ENCODE data around the gene ZFAND2B.
"Not testable (repeated sequence)": the region's sequence is repeated elsewhere in the genome, so short reads cannot be mapped to it uniquely, and the experiment has no call there.

Gene ZFAND2B

DNA sequence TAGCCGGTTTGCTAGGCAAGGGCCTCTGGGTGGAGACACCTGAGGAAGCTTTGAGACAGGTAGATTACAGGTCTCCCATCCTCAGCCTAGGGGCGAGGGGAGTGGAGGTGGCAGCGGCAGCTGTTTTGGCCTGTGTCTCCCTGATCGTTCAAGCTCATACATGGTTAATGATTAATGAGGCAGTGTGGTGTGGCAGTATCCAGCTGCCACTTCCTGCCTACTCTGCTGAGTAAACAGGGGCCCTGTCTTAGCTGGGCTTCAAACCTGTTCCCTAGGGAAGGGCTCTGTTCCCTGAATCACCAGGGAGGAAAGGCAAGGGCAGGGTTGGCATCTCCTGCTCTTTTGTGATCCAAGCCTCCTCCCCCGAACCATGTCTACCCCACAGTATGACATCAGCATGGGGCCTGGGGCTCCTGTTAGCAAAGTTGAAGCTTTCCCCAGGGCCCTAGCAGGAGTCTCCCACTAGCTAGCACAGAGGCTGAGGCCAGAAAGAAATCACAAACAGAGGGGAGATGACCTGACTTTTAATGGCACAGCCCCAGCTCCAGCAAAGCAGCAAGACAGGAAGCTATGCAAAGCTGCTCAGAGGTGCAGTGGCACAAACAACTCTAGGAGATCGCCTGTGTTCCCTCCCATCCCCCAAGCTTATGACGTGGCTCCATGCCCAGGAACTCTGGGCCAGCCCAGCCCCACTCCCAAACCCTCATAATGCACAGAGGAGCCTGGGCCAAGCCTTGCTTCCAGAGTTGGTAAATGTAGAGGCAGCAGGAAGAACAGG is 42.8 kb downstream of the ZFAND2B start:
- no peak for DNase-seq (ENCODE audit: insufficient read length, low spot score)
- no peak for FAIRE-seq

DNA sequence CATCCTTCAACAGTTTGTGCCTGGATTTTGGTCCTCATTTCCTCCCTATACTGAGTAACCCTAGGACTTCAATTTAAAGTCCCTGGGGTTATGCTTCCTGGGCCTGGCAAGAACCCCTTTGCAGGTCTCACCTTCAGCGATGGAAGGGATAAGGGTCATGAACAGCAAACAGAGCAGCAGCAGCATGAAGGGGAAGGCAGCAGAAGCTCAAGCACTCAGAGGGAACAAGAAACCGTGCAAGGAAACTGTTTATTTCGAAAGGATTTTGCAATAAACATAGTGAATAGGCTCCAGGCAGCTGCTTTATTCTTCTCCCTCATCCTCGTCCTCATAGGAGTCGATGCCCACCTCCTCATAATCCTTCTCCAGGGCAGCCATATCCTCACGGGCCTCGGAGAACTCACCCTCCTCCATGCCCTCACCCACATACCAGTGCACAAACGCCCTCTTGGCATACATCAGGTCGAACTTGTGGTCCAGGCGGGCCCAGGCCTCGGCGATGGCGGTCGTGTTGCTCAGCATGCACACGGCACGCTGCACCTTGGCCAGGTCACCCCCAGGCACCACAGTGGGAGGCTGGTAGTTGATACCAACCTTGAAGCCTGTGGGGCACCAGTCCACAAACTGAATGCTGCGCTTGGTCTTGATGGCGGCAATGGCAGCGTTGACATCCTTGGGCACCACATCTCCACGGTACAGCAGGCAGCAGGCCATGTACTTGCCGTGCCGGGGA is 43.6 kb downstream of the ZFAND2B start:
- DNase-seq (ENCODE audit: insufficient read length, low spot score) (no peak), FAIRE-seq (no peak)

DNA sequence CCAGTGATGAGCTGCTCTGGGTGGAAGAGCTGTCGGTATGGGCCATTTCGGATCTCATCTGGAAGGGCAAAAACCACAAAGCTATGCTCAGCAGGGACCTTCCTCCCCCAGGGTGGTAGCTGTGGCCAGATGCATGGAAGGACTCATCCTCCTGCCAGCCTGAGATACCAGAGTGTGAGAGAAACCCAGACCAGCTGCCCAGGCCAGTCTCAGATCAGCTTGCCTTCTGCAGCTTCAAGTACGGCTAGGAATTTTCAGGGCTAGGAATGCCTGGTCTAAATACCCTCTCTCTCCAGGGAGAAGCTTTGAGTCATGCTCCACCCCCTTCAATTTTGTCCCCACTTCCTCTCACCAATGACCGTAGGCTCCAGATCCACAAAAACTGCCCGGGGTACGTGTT is 45.1 kb downstream of the ZFAND2B start:
- no peak for FAIRE-seq
- no peak for DNase-seq (ENCODE audit: insufficient read length, low spot score)

DNA sequence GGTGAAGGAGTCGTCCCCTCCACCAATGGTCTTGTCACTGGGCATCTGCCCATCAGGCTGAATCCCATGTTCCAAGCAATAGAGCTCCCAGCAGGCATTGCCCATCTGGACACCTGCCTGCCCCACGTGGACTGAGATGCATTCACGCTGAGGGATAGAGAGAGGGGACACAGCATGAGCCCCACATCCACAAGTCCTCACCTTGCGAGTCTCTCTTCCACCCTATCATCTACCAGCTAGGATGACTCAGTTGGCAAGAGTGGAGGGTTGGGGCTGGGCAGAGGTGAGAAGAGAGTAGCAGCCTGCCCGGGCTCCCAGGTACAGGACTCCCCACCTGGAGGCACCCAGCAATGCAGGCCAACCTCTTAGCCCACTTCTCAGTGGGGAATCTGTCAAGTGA is 45.5 kb downstream of the ZFAND2B start:
- FAIRE-seq: no peak

DNA sequence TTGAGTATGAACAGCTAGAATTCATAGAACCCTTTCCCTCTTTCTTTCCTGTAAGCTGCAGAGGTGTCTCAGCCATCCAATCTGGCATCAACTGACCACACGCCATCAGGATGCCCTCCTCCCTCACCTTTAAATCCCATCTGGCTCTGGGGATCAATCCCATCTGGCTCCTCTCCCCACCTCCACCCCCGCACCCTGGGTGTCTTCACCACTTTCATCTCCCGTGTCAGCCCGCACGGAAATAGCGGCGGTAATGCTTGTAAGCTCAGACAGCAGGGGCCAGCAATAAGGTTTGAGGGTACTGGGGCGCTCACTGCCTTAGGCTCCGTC is 46.0 kb downstream of the ZFAND2B start:
- FAIRE-seq (no peak), DNase-seq (ENCODE audit: insufficient read length, low spot score) (no peak)

More for the DNA sequence above, 45.5 kb downstream of the ZFAND2B start:
- DNase-seq (ENCODE audit: insufficient read length, low spot score): no peak

DNA sequence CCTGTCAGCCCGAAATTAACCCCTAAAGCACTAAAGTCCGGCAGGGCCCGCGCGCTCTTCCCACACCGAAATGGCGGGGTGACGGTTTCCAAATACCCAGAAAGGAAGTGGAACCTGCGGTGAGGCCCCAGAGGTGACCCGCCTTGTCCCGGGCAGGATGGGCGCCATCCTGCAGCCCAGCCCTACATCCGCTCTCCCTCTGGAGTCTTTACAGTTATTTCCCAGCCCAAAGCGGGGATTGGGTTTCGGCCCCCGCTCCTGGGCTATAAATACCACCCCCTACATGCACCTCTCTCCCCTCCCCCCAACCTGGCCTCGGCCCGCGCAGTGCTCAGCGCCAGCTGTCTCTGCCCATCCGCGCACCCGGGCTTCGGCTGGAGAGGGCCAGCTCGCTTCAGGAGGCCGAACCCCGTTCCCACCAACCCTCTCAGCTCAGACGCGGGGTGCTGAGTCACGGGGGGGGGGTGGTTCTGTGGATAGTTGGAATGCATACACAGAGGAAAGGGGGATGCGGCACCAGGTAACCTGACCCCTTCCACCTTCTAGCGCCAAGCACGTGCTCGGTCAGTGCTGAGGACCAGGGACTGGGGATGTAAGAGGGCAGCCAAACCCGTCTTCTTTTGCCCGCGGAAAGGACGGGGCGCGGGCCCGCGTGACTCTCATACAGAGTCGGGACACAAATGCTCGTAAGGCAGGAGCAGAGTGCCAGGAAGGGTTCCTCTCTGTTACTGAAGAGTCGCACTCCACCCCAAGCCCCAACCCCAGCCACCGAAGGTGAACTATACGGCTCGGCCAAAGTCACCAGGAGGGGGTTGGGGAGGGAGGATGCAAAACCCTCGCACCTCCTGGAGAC is 46.5 kb downstream of the ZFAND2B start, which contains the start of gene TUBA4B:
Gene TUBA4B (plus strand): TSS at position 344 of the 853 bp plus-strand sequence. CDS start 165 bp downstream, at position 509.
- DNase-seq (ENCODE audit: insufficient read length, low spot score) (no peak), FAIRE-seq (no peak)

DNA sequence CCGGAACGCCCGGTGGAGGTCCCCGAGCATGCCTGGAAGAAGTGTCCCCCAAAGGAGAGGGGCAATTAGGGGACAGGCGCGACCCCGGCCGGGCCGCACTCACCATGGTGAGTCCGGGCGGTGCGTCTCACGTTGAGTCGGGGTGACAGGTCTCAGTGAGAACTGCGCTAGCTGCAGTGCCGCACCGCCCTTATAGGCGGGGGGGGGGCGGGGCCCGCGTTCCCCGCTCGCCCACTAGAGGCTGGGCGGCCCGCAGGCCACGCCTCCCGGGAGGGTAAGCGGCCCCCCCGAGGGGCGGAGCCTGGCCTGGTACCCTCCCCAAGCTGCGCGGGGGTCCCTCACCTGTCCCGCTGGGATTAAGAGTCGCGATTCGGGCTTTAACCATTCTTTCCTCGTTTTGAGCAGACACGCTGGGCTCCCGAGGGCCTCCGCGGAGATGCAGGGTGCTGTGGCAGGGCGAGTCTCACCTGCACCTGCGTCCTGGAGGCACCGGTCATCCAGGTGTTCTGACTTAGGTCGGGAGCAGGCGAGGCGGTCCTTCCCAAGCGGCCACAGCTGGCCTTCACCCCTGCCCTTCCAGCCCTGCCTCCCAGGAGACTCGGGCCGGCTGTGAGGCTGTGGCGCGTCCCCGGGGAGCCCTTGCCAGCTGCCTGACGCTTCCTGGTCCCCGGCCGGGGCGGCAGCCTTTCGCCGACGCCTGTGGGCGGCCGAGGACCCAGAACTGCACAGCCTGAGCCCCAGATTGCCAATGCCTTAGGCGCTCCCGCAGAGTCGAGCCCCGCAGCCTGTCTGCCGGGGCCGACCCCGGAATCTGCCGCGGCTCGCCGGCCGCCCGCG is 47.4 kb downstream of the ZFAND2B start, which contains the start of gene TUBA4A:
Gene TUBA4A (minus strand): TSS at position 166 of the 837 bp plus-strand sequence. CDS start 60 bp downstream, at position 106.
- peak; percentile 67 for DNase-seq (ENCODE audit: insufficient read length, low spot score)
- no peak for FAIRE-seq

DNA sequence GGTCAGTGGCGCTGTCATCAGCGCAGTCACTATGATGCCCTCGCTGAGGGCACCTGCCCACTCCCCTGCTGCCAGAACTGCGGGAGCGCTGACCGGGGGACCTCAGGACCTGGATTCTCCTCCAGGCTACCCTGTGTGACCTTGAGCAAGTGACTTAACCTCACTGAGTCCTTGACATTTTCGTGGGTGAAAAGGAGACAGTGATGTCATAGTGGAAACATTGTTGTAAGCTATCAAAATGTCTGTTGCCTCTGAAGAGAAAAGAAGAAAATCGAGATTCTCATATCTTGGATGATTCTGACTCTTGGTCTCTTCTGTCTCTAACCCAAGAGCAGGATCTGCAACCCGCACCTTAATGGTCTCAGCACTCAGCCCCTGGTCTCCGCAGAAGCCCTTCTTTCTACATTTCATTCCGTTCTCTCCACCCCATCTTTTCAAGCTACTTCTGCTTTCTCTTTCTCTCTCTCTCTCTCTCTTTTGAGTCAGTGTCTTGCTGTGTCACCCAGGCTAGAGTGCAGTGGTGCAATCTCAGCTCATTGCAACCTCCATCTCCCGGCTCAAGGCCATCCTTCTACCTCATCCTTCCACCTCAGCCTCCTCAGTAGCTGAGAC is 48.1 kb downstream of the ZFAND2B start:
- DNase-seq (ENCODE audit: insufficient read length, low spot score) (no peak), FAIRE-seq (no peak)

DNA sequence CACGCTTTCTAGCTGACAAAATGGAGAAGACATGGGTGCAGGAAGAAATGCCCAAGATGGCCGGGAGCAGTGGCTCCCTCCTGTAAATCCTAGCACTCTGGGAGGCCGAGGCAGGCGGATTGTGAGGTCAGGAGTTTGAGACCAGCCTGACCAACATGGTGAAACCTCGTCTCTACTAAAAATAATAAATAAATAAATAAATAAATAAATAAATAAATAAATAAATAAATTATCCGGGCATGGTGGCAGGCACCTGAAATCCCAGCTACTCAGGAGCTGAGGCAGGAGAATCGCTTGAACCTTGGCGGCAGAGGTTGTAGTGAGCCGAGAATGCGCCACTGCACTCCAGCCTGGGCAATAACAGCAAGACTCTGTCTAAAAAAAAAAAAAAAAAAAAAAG is 52.4 kb downstream of the ZFAND2B start:
- DNase-seq (ENCODE audit: insufficient read length, low spot score); FAIRE-seq: not testable (repeated sequence)

Data from HTR-8/SVneo (cell line).